Measurements from ENCODE around the gene LCN10. TPM values are rescaled to one million over a fixed set of nuclear protein-coding genes. Genes with fewer than 3 reads are reported as not detected.

The LCN10 gene
- total and polyA plus RNA-seq, 10 of the 15 experiments (the other 5 are each of a cell fraction or from before 2014, with no cell fraction given): 0.06 to 1.3 (median 0.21) TPM; not detected in 1

- TF ChIP-seq CREB1 (IDR thresholded peaks at IDR 0.05; ENCODE audit: low read depth): no peak
Measured at GRCh38 chr9:136742591-136743391, at the start of gene LCN10 (continued).

GRCh38 chr9:136791516-136792276 is 49.0 kb upstream of the LCN10 start:
- DNase-seq (ENCODE audit: low read depth, low spot score) (no peak), ATAC-seq (peak; percentile 39), FAIRE-seq (peak; percentile 18)
- 1% methylated on average over 28 of the region's 29 CpGs for WGBS (ENCODE audit: insufficient coverage, insufficient replicate concordance, low lambda C conversion rate, missing lambda C conversion rate)
- Histone ChIP-seq H3K36me3 (ENCODE audit: control insufficient read depth in 2 of 2, insufficient read depth in 2 of 2, low read length in 1 of 2) (no peaks in the 10 kb centered on the region), H3K4me1 (ENCODE audit: control insufficient read depth, insufficient read depth, low read length) (peaks cover 10% of the 10 kb centered on the region), H3K27me3 (replicated peaks in 1 of 2; ENCODE audit: control insufficient read depth in 2 of 2, insufficient read depth in 2 of 2, low read length in 1 of 2) (no peaks in the 10 kb centered on the region), H3K9me3 (replicated peaks; ENCODE audit: control insufficient read depth, insufficient read depth, low read length) (no peaks in the 10 kb centered on the region), H3K4me3 (peak overlapping the region; percentile 77), H3K27ac (ENCODE audit: control insufficient read depth, insufficient read depth) (peak overlapping the region; percentile 82), H4K20me1 (ENCODE audit: control insufficient read depth, insufficient read depth) (peaks cover 2% of the 10 kb centered on the region; the same call in 1 of the 2 replicates), H3K9ac (ENCODE audit: control insufficient read depth, insufficient read depth, low read length) (peak overlapping the region; percentile 55), H3K4me2 (ENCODE audit: control insufficient read depth, insufficient read depth) (peak overlapping the region; percentile 65), H3K79me2 (ENCODE audit: control insufficient read depth, insufficient read depth, low read length) (peaks cover 2% of the 10 kb centered on the region; the same call in 1 of the 2 replicates), H2AFZ (ENCODE audit: control insufficient read depth, low read depth, low read length) (peak overlapping the region; percentile 91)
- ChIA-PET POLR2A (interaction anchor here (0.5 to 1.0 kb wide), 4 partner anchors 9 to 210 kb away, joined by 3 to 5 read pairs (median 4); no protein-coding TSS in a partner anchor), RAD21 (ENCODE audit: unreplicated experiment) (interaction anchor here (1.2 kb wide), 1 partner anchor 243 kb away, joined by 4 read pairs; no protein-coding TSS in a partner anchor), SMC1A (ENCODE audit: uncharacterized antibody, unreplicated experiment) (interaction anchor here (1.0 kb wide), 1 partner anchor 50 kb away, joined by 3 read pairs; the partner anchor contains the start of gene AJM1), CTCF (interaction anchor here (0.8 to 3.3 kb wide), 16 partner anchors 9 to 306 kb away, joined by 3 to 27 read pairs (median 5); partner anchors contain the start of gene AJM1)
- TSS peak; percentile 75 for BruUV-seq (replicated peaks)
- in situ Hi-C loops (cut with MboI): no loop called here
- intact Hi-C loops (cut with micrococcal nuclease; ENCODE audit: unreplicated experiment): loop anchor here (2.0 to 10.0 kb wide), 2 partner anchors 57 to 153 kb away; partner anchors contain the start of genes C8G, FBXW5 and PHPT1
- TF ChIP-seq POLR2AphosphoS2 (IDR thresholded peaks at IDR 0.05; ENCODE audit: low read depth, low read length) (0 out of 2 replicates have a peak, but pooled peaks have one; percentile 2), SMARCA5 (IDR thresholded peaks at IDR 0.05) (peak; percentile 99), IKZF1 (conservative IDR thresholded peaks at IDR 0.05) (peak; percentile 9; the same call in 1 of the 2 replicates), ZNF687 (IDR thresholded peaks at IDR 0.05) (no peak), EP300 (IDR thresholded peaks at IDR 0.05; ENCODE audit: borderline replicate concordance in 1 of 2, control insufficient read depth in 1 of 2, low read depth in 2 of 2, low read length in 2 of 2) (no peak), HCFC1 (IDR thresholded peaks at IDR 0.05; ENCODE audit: low read length) (0 out of 2 replicates have a peak, but pooled peaks have one; percentile 13), TBL1XR1 (IDR thresholded peaks at IDR 0.05; ENCODE audit: low read depth, low read length) (no peak), TARDBP (IDR thresholded peaks at IDR 0.05; ENCODE audit: borderline replicate concordance) (0 out of 2 replicates have a peak, but pooled peaks have one; percentile 22), MLLT1 (IDR thresholded peaks at IDR 0.05) (0 out of 2 replicates have a peak, but pooled peaks have one; percentile 42), RFX5 (IDR thresholded peaks at IDR 0.05; ENCODE audit: low read depth, low read length) (no peak), SMC3 (IDR thresholded peaks at IDR 0.05; ENCODE audit: borderline replicate concordance, low read length) (peak; percentile 41; the same call in 1 of the 2 replicates), EZH2 (IDR thresholded peaks at IDR 0.05; ENCODE audit: borderline replicate concordance, control insufficient read depth, low read depth, low read length) (no peak), IKZF2 (IDR thresholded peaks at IDR 0.05) (0 out of 4 replicates have a peak, but pooled peaks of 1 of the 2 experiments have one; percentile 30)

All from GM12878 (cell line).